Liver (tissue), 9 donors: ENCODE measurements around the gene P2RX7. TPM values are rescaled to one million over a fixed set of nuclear protein-coding genes. Genes with fewer than 3 reads are reported as not detected.
"Not testable (repeated sequence)": the region's sequence is repeated elsewhere in the genome, so short reads cannot be mapped to it uniquely, and the experiment has no call there.

Source experiments
- DNase-seq: peaks from one replicate; pipeline ENCODE4 v3.0.0-alpha.2; 2017; ENCODE audit warnings: low spot score
- H3K27ac ChIP-seq, 2 donors: one replicate each; pipeline ENCODE4 v1.7.0; 2013; ENCODE audit warnings: inconsistent platforms in 2 of 2, low read length in 2 of 2, control low read depth in 1 of 2, low read depth in 1 of 2, mild to moderate bottlenecking in 1 of 2
- H3K27me3 ChIP-seq, 4 donors: one replicate each; pipeline versions ENCODE4 v1.6.1 to v1.7.0; 2013; ENCODE audit warnings: low read length in 3 of 4, inconsistent platforms in 1 of 4, mild to moderate bottlenecking in 1 of 4, moderate library complexity in 1 of 4; ENCODE audit not compliant: control insufficient read depth in 4 of 4, insufficient read depth in 4 of 4
- H3K36me3 ChIP-seq, 4 donors: one replicate each; pipeline versions ENCODE4 v1.6.1 to v1.7.0; 2013; ENCODE audit warnings: low read length in 3 of 4, mild to moderate bottlenecking in 3 of 4, low read depth in 1 of 4, moderate library complexity in 1 of 4; ENCODE audit not compliant: control insufficient read depth in 4 of 4, insufficient read depth in 3 of 4
- H3K4me1 ChIP-seq, 4 donors: one replicate each; pipeline versions ENCODE4 v1.6.1 to v1.7.0; 2013; ENCODE audit warnings: low read length in 3 of 4, mild to moderate bottlenecking in 3 of 4, moderate library complexity in 1 of 4; ENCODE audit not compliant: control insufficient read depth in 4 of 4, insufficient read depth in 4 of 4
- H3K4me3 ChIP-seq, 3 donors: one replicate each; pipeline versions ENCODE4 v1.6.1 to v1.7.0; 2013; ENCODE audit warnings: low read length in 3 of 3, control low read depth in 1 of 3, low read depth in 1 of 3, mild to moderate bottlenecking in 1 of 3
- H3K9ac ChIP-seq, 2 donors: one replicate each; pipeline ENCODE4 v1.7.0; 2013; ENCODE audit warnings: low read length in 2 of 2, mild to moderate bottlenecking in 2 of 2, moderate library complexity in 2 of 2, control low read depth in 1 of 2, low read depth in 1 of 2
- H3K9me3 ChIP-seq, 4 donors: one replicate each; pipeline versions ENCODE4 v1.6.1 to v1.7.0; 2013; ENCODE audit warnings: low read length in 3 of 4; ENCODE audit not compliant: control insufficient read depth in 4 of 4
- ATF3 ChIP-seq: IDR thresholded peaks from 2 replicates; pipeline ENCODE4 v1.6.1; 2016; ENCODE audit warnings: antibody characterized with exemption
- CTCF ChIP-seq: fragments of 150-350 bp; IDR thresholded peaks from 2 replicates; pipeline ENCODE4 v1.5.1; 2017; ENCODE audit warnings: improper control_type of control experiment, low read depth, low read length; ENCODE audit not compliant: missing input control
- FOXA1 ChIP-seq: IDR thresholded peaks from 2 replicates; pipeline ENCODE4 v1.6.1; 2016; ENCODE audit warnings: antibody characterized with exemption
- GABPA ChIP-seq, 2 donors: IDR thresholded peaks in 1 of 2; conservative IDR thresholded peaks in 1 of 2; 2 replicates each; pipeline ENCODE4 v1.6.1; 2016; ENCODE audit warnings: antibody characterized with exemption in 2 of 2, mild to moderate bottlenecking in 1 of 2, moderate library complexity in 1 of 2
- HNF4A ChIP-seq, 2 donors: conservative IDR thresholded peaks; 2 replicates each; pipeline ENCODE4 v1.6.1; 2016; ENCODE audit warnings: antibody characterized with exemption in 2 of 2, mild to moderate bottlenecking in 2 of 2
- HNF4G ChIP-seq: IDR thresholded peaks from 2 replicates; pipeline ENCODE4 v1.6.1; 2016; ENCODE audit warnings: antibody characterized with exemption
- JUND ChIP-seq, 2 donors: IDR thresholded peaks; 2 replicates each; pipeline ENCODE4 v1.6.1; 2016; ENCODE audit warnings: antibody characterized with exemption in 2 of 2
- NR2F2 ChIP-seq: IDR thresholded peaks from 2 replicates; pipeline ENCODE4 v1.6.1; 2016; ENCODE audit warnings: antibody characterized with exemption
- REST ChIP-seq: IDR thresholded peaks from 2 replicates; pipeline ENCODE4 v1.6.1; 2016; ENCODE audit warnings: antibody characterized with exemption, mild to moderate bottlenecking
- RXRA ChIP-seq, 2 donors: IDR thresholded peaks; 2 replicates each; pipeline ENCODE4 v1.6.1; 2017 to 2018; ENCODE audit warnings: antibody characterized with exemption in 2 of 2, mild to moderate bottlenecking in 1 of 2
- SP1 ChIP-seq: IDR thresholded peaks from 2 replicates; pipeline ENCODE4 v1.6.1; 2018; ENCODE audit warnings: antibody characterized with exemption, mild to moderate bottlenecking
- TAF1 ChIP-seq: conservative IDR thresholded peaks from 2 replicates; pipeline ENCODE4 v1.6.1; 2016; ENCODE audit warnings: antibody characterized with exemption, mild to moderate bottlenecking
- ZBTB33 ChIP-seq: IDR thresholded peaks from 2 replicates; pipeline ENCODE4 v1.6.1; 2016; ENCODE audit warnings: antibody characterized with exemption
- WGBS: extraction: QIAGEN DNeasy Blood & Tissue Kit; methylation state at CpG from one replicate; pipeline ENCODE4 v1.1.7; 2013; 5-methylcytosine and 5-hydroxymethylcytosine counted together
- polyA plus RNA-seq, 2 donors: library from polyadenylated mRNA; stranded (reverse) in 1 of 2; unstranded in 1 of 2; fragments of 200-250 nt in 1 of 2; fragments of >200 nt in 1 of 2; fragmentation: Nextera tagmentation in 1 of 2; extraction: Ambion mirVana in 1 of 2; gene quantifications; one replicate each; pipeline versions ENCODE4 v1.2.1 to v1.2.3, GENCODE V29; 2013 to 2015
- total RNA-seq, 2 donors: library from RNA; depleted of rRNA; stranded (reverse); fragments of >200 nt; gene quantifications; one replicate each; pipeline ENCODE4 v1.2.3, GENCODE V29; 2014
- donor health status: healthy.
- donor health status: healthy.
- donor health status: healthy.
- donor health status: healthy.
- donor health status: healthy.

P2RX7 gene
- total and polyA plus RNA-seq, 4 donors, result 1.2 to 3.2 (median 2.2) TPM

GRCh38 chr12:121226399-121226798 is 93.7 kb downstream of the P2RX7 start:
- Histone ChIP-seq H3K36me3 (peaks cover 0 to 6% (median 3%) of the 10 kb centered on the region in 4 donors), H3K27me3 (no peaks in the 10 kb centered on the region), H3K9me3 (no peaks in the 10 kb centered on the region), H3K4me3 (no peak overlapping the region), H3K9ac (no peak overlapping the region), H3K4me1 (peaks cover 3 to 26% (median 6%) of the 10 kb centered on the region in 4 donors), H3K27ac (peak overlapping the region; percentile 65 to 82)
- TF ChIP-seq GABPA (IDR thresholded peaks at IDR 0.05 in 1 of 2, conservative IDR thresholded peaks at IDR 0.05 in 1 of 2), result no peak
- no peak for TF ChIP-seq ZBTB33
- no peak for TF ChIP-seq JUND (IDR thresholded peaks at IDR 0.05)
- TF ChIP-seq HNF4G, result no peak
- no peak for TF ChIP-seq CTCF
- TF ChIP-seq ATF3, result no peak
- 85% methylated on average over 8 of the region's 8 CpGs for WGBS
- no peak for DNase-seq

- H3K36me3 ChIP-seq, H3K9ac ChIP-seq, H3K27me3 ChIP-seq, DNase-seq, H3K9me3 ChIP-seq, H3K4me3 ChIP-seq: not testable (repeated sequence)
- H3K4me1 ChIP-seq, result peaks cover 3 to 26% (median 6%) of the 10 kb centered on the region in 4 donors
- WGBS, result 89% methylated on average over 8 of the region's 8 CpGs
- peak overlapping the region; percentile 65 to 82 for H3K27ac ChIP-seq
These were observed 94.2 kb downstream of the P2RX7 start for GRCh38 chr12:121226871-121227270.

- peaks cover 3 to 26% (median 6%) of the 10 kb centered on the region in 4 donors for H3K4me1 ChIP-seq
- no peaks in the 10 kb centered on the region for H3K9me3 ChIP-seq
- DNase-seq, result peak; percentile 55
- WGBS, result 31% methylated on average over 9 of the region's 9 CpGs
- H3K36me3 ChIP-seq, result peaks cover 0 to 4% (median 1%) of the 10 kb centered on the region in 4 donors
- H3K27me3 ChIP-seq, result no peaks in the 10 kb centered on the region
- peak overlapping the region; percentile 65 to 82 for H3K27ac ChIP-seq
- no peak overlapping the region for H3K4me3 ChIP-seq
- H3K9ac ChIP-seq, result no peak overlapping the region
- TF ChIP-seq RXRA (IDR thresholded peaks at IDR 0.05) (peak; percentile 68 to 91), REST (peak; percentile 77), CTCF (peak; percentile 13), ATF3 (no peak), TAF1 (no peak), ZBTB33 (peak; percentile 75), SP1 (peak; percentile 62), HNF4A (conservative IDR thresholded peaks at IDR 0.05) (peak; percentile 56 to 84), JUND (IDR thresholded peaks at IDR 0.05) (peak in 1 of 2 donors; percentile 79), NR2F2 (peak; percentile 48), FOXA1 (peak; percentile 16), GABPA (IDR thresholded peaks at IDR 0.05 in 1 of 2, conservative IDR thresholded peaks at IDR 0.05 in 1 of 2) (peak in 1 of 2 donors; percentile 41), HNF4G (no peak)
These were observed 94.6 kb downstream of the P2RX7 start for GRCh38 chr12:121227294-121227693.
